BE2C (cell line): Measurements from ENCODE around the gene TP53I11.

Experiments used
- DNase-seq: peaks from one replicate; pipeline ENCODE4 v3.0.0-alpha.2; 2020
- H3K27me3 ChIP-seq: fragments of 250-450 bp; sonication (Bioruptor Pico); 2 replicates; pipeline ENCODE4 v1.5.1; 2020; ENCODE audit warnings: mild to moderate bottlenecking
- H3K36me3 ChIP-seq: fragments of 250-450 bp; sonication (Bioruptor Pico); 2 replicates; pipeline ENCODE4 v1.5.1; 2020; ENCODE audit warnings: mild to moderate bottlenecking
- H3K4me1 ChIP-seq: fragments of 250-450 bp; sonication (Bioruptor Pico); 2 replicates; pipeline ENCODE4 v1.5.1; 2020
- H3K4me3 ChIP-seq: 2 replicates; pipeline ENCODE4 v1.5.1; 2011; ENCODE audit warnings: low read depth, low read length
- H3K9me3 ChIP-seq: fragments of 250-450 bp; sonication (Bioruptor Pico); 2 replicates; pipeline ENCODE4 v1.5.1; 2020
- CTCF ChIP-seq: IDR thresholded peaks from 2 replicates; pipeline ENCODE4 v1.5.1; 2012; ENCODE audit warnings: mild to moderate bottlenecking, low read depth, low read length

TP53I11 gene

GRCh38 chr11:44944853-44945235 lies 5.8 kb downstream of the TP53I11 start:
- TF ChIP-seq CTCF: no peak
- DNase-seq: no peak
- Histone ChIP-seq H3K4me3 (no peak overlapping the region), H3K36me3 (no peaks in the 10 kb centered on the region), H3K9me3 (no peaks in the 10 kb centered on the region), H3K4me1 (no peaks in the 10 kb centered on the region), H3K27me3 (no peaks in the 10 kb centered on the region)

- DNase-seq: no peak
- H3K4me3 ChIP-seq: no peak overlapping the region
- H3K4me1 ChIP-seq: no peaks in the 10 kb centered on the region
- H3K27me3 ChIP-seq: no peaks in the 10 kb centered on the region
- H3K36me3 ChIP-seq: no peaks in the 10 kb centered on the region
- no peak for TF ChIP-seq CTCF
- H3K9me3 ChIP-seq: no peaks in the 10 kb centered on the region
These were observed 6.4 kb downstream of the TP53I11 start for GRCh38 chr11:44944181-44944852.

- DNase-seq: no peak
These were observed 7.0 kb downstream of the TP53I11 start for GRCh38 chr11:44943696-44944095.

GRCh38 chr11:44943118-44943517 lies 7.6 kb downstream of the TP53I11 start:
- H3K4me3 ChIP-seq: no peak overlapping the region
- DNase-seq: no peak
- H3K4me1 ChIP-seq: no peaks in the 10 kb centered on the region
- TF ChIP-seq CTCF: no peak
- no peaks in the 10 kb centered on the region for H3K9me3 ChIP-seq
- no peaks in the 10 kb centered on the region for H3K36me3 ChIP-seq
- H3K27me3 ChIP-seq: no peaks in the 10 kb centered on the region

More at GRCh38 chr11:44943696-44944095, 7.0 kb downstream of the TP53I11 start:
- Histone ChIP-seq H3K27me3 (no peaks in the 10 kb centered on the region), H3K36me3 (no peaks in the 10 kb centered on the region), H3K4me3 (no peak overlapping the region), H3K4me1 (no peaks in the 10 kb centered on the region), H3K9me3 (no peaks in the 10 kb centered on the region)
- TF ChIP-seq CTCF: no peak

- Histone ChIP-seq H3K9me3 (no peaks in the 10 kb centered on the region), H3K27me3 (no peaks in the 10 kb centered on the region), H3K4me1 (no peaks in the 10 kb centered on the region; the same call in 1 of the 2 replicates), H3K36me3 (no peaks in the 10 kb centered on the region), H3K4me3 (no peak overlapping the region)
- no peak for TF ChIP-seq CTCF
- DNase-seq: no peak
These were observed 8.4 kb downstream of the TP53I11 start for GRCh38 chr11:44942029-44942955.
